ENCODE results near the gene C1QTNF3. TPM values are rescaled to one million over a fixed set of nuclear protein-coding genes. Genes with fewer than 3 reads are reported as not detected.

The C1QTNF3 gene
- total and polyA plus RNA-seq, 2 donors (not counting 1 experiment from before 2014, with no cell fraction given): 6.6 to 11.9 TPM

DNA sequence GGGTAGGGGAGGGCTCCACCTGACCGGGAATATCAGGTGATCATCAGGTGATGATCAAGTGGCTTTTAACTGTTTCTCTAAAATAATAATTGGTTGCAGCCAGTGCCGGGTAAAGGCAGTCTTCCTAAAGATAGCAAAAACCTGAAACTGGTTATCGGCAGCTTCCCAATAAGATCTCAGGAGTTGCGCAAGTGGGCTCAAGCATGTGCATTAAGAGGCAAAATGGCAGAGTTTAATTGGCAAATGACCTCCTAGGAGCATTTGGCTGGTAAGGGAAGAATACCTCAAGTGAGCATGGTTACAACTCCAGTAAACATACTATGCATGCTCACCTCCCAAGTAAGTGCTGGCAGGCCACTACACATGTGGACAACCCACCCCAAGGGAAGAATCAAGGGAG, 4.2 kb downstream of the C1QTNF3 start:
- no peak for TF ChIP-seq EZH2 (IDR thresholded peaks at IDR 0.05; ENCODE audit: borderline replicate concordance, insufficient read depth, low read depth, low read length, poor library complexity, severe bottlenecking)
- TF ChIP-seq, protein P1, sequence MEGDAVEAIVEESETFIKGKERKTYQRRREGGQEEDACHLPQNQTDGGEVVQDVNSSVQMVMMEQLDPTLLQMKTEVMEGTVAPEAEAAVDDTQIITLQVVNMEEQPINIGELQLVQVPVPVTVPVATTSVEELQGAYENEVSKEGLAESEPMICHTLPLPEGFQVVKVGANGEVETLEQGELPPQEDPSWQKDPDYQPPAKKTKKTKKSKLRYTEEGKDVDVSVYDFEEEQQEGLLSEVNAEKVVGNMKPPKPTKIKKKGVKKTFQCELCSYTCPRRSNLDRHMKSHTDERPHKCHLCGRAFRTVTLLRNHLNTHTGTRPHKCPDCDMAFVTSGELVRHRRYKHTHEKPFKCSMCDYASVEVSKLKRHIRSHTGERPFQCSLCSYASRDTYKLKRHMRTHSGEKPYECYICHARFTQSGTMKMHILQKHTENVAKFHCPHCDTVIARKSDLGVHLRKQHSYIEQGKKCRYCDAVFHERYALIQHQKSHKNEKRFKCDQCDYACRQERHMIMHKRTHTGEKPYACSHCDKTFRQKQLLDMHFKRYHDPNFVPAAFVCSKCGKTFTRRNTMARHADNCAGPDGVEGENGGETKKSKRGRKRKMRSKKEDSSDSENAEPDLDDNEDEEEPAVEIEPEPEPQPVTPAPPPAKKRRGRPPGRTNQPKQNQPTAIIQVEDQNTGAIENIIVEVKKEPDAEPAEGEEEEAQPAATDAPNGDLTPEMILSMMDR (IDR thresholded peaks at IDR 0.05): no peak
- H3K4me3 ChIP-seq (ENCODE audit: control extremely low read depth in 1 of 5, extremely low read depth in 1 of 5, insufficient read depth in 1 of 5, low read depth in 2 of 5, low read length in 4 of 5): no peak overlapping the region
- no peak overlapping the region for H3K4me3 Mint-ChIP-seq
- H3K9me3 ChIP-seq (ENCODE audit: control extremely low read depth in 1 of 3, control insufficient read depth in 2 of 3, insufficient read depth in 1 of 3, low read length in 2 of 3): no peaks in the 10 kb centered on the region
- H3K4me2 ChIP-seq (replicated peaks; ENCODE audit: low read depth, low read length, poor library complexity, severe bottlenecking): no peak overlapping the region
- no peaks in the 10 kb centered on the region for H3K9me3 Mint-ChIP-seq (ENCODE audit: insufficient read depth)
- CTCF ChIA-PET: no interaction called here
- no peaks in the 10 kb centered on the region for H3K27me3 ChIP-seq (replicated peaks in 1 of 4; ENCODE audit: control extremely low read depth in 1 of 4, control insufficient read depth in 3 of 4, insufficient read depth in 4 of 4, low read length in 3 of 4)
- H2AFZ ChIP-seq (ENCODE audit: insufficient read depth, low read depth, low read length, poor library complexity, severe bottlenecking): no peak overlapping the region
- ATAC-seq (ENCODE audit: low read depth): no peak
- peaks cover 0 to 13% of the 10 kb centered on the region in 2 experiments for H3K36me3 ChIP-seq (replicated peaks in 1 of 2; ENCODE audit: control extremely low read depth in 1 of 2, control insufficient read depth in 1 of 2, extremely low read depth in 1 of 2, insufficient read depth in 2 of 2, low read length in 1 of 2)
- no peaks in the 10 kb centered on the region for H3K27me3 Mint-ChIP-seq
- H3K4me1 Mint-ChIP-seq: peaks cover 18% of the 10 kb centered on the region
- no peak overlapping the region for H3K9ac ChIP-seq (ENCODE audit: low read length)
- DNase-seq: no peak
- intact Hi-C loops (cut with micrococcal nuclease): no loop called here
- H3K27ac ChIP-seq (ENCODE audit: low read length in 2 of 2): no peak overlapping the region
- POLR2A ChIA-PET: no interaction called here
- no peaks in the 10 kb centered on the region for H3K79me2 ChIP-seq (ENCODE audit: control insufficient read depth, insufficient read depth, low read length)
- peaks cover 12 to 14% of the 10 kb centered on the region in 2 donors for H3K4me1 ChIP-seq (ENCODE audit: control insufficient read depth in 2 of 2, insufficient read depth in 2 of 2, low read length in 2 of 2)
- 100% methylated on average over 3 of the region's 4 CpGs for WGBS (ENCODE audit: insufficient coverage)
- H3K27ac Mint-ChIP-seq: no peak overlapping the region
- H4K20me1 ChIP-seq (ENCODE audit: control insufficient read depth, insufficient read depth, low read length, poor library complexity, severe bottlenecking): no peaks in the 10 kb centered on the region

DNA sequence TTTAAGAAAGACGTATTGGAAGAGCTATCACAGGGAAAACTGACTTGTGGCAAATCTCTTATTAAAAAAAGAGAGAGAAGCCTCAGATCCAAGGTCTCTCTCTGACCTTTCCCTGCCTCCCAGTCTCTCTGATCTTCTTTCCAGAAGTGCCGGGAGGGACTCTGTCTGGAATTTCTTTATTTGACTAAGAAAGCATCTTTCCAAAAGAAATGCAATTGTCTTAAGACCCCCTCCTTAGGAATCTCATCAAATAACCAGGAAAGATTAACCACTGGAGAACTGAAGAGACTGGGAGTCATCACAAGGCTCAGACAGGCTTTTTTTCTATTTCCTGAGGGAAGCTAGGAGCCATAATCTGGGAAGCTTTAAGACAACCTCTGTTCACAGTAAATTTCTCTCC, 4.6 kb downstream of the C1QTNF3 start:
- intact Hi-C loops (cut with micrococcal nuclease): no loop called here

More for the DNA sequence above, 4.6 kb downstream of the C1QTNF3 start:
- WGBS (ENCODE audit: insufficient coverage): 100% methylated on average over 1 of the region's 2 CpGs
- TF ChIP-seq, protein P1 (IDR thresholded peaks at IDR 0.05): no peak
- TF ChIP-seq EZH2 (IDR thresholded peaks at IDR 0.05; ENCODE audit: borderline replicate concordance, insufficient read depth, low read depth, low read length, poor library complexity, severe bottlenecking): no peak
- Mint-ChIP-seq H3K9me3 (ENCODE audit: insufficient read depth) (no peaks in the 10 kb centered on the region), H3K4me1 (peaks cover 15% of the 10 kb centered on the region), H3K27me3 (no peaks in the 10 kb centered on the region), H3K4me3 (no peak overlapping the region), H3K27ac (no peak overlapping the region)
- CTCF ChIA-PET: no interaction called here
- Histone ChIP-seq H3K4me1 (ENCODE audit: control insufficient read depth in 2 of 2, insufficient read depth in 2 of 2, low read length in 2 of 2) (peaks cover 10 to 13% of the 10 kb centered on the region in 2 donors), H3K9me3 (ENCODE audit: control extremely low read depth in 1 of 3, control insufficient read depth in 2 of 3, insufficient read depth in 1 of 3, low read length in 2 of 3) (no peaks in the 10 kb centered on the region), H3K4me2 (replicated peaks; ENCODE audit: low read depth, low read length, poor library complexity, severe bottlenecking) (no peak overlapping the region), H3K27me3 (replicated peaks in 1 of 4; ENCODE audit: control extremely low read depth in 1 of 4, control insufficient read depth in 3 of 4, insufficient read depth in 4 of 4, low read length in 3 of 4) (no peaks in the 10 kb centered on the region), H3K79me2 (ENCODE audit: control insufficient read depth, insufficient read depth, low read length) (no peaks in the 10 kb centered on the region), H2AFZ (ENCODE audit: insufficient read depth, low read depth, low read length, poor library complexity, severe bottlenecking) (no peak overlapping the region), H4K20me1 (ENCODE audit: control insufficient read depth, insufficient read depth, low read length, poor library complexity, severe bottlenecking) (no peaks in the 10 kb centered on the region), H3K27ac (ENCODE audit: low read length in 2 of 2) (no peak overlapping the region), H3K4me3 (ENCODE audit: control extremely low read depth in 1 of 5, extremely low read depth in 1 of 5, insufficient read depth in 1 of 5, low read depth in 2 of 5, low read length in 4 of 5) (no peak overlapping the region), H3K9ac (ENCODE audit: low read length) (no peak overlapping the region), H3K36me3 (replicated peaks in 1 of 2; ENCODE audit: control extremely low read depth in 1 of 2, control insufficient read depth in 1 of 2, extremely low read depth in 1 of 2, insufficient read depth in 2 of 2, low read length in 1 of 2) (peaks cover 0 to 15% of the 10 kb centered on the region in 2 experiments)
- DNase-seq (no peak), ATAC-seq (ENCODE audit: low read depth) (no peak)
- POLR2A ChIA-PET: no interaction called here
